IPS-18a (cell line): ENCODE measurements around the gene IL1RN.

ENCODE experiments used
- H3K27ac ChIP-seq: one replicate; pipeline ENCODE4 v1.5.1; 2013; ENCODE audit warnings: low read length
- H3K27me3 ChIP-seq: one replicate; pipeline ENCODE4 v1.6.1; 2013; ENCODE audit warnings: mild to moderate bottlenecking, low read length; ENCODE audit not compliant: control insufficient read depth, insufficient read depth
- H3K36me3 ChIP-seq: one replicate; pipeline ENCODE4 v1.6.1; 2013; ENCODE audit warnings: low read depth, low read length; ENCODE audit not compliant: control insufficient read depth
- H3K4me1 ChIP-seq: one replicate; pipeline ENCODE4 v1.6.1; 2013; ENCODE audit warnings: low read depth, low read length; ENCODE audit not compliant: control insufficient read depth
- H3K4me3 ChIP-seq: one replicate; pipeline ENCODE4 v1.5.1; 2013; ENCODE audit warnings: low read length
- H3K9ac ChIP-seq: one replicate; pipeline ENCODE4 v1.6.1; 2013; ENCODE audit warnings: mild to moderate bottlenecking, low read length, moderate library complexity
- H3K9me3 ChIP-seq: one replicate; pipeline ENCODE4 v1.6.1; 2013; ENCODE audit warnings: low read depth, low read length; ENCODE audit not compliant: control insufficient read depth

IL1RN gene

GRCh38 chr2:113126845-113127645 is at the start of gene IL1RN:
IL1RN (plus strand) TSS chr2:113127598; CDS start chr2:113127625, 27 bp downstream.
- Histone ChIP-seq H3K4me3 (no peak within 1 kb of the TSS), H3K27me3 (no peaks in the 10 kb centered on the region), H3K9me3 (no peaks in the 10 kb centered on the region), H3K36me3 (no peaks in the 10 kb centered on the region), H3K4me1 (no peaks in the 10 kb centered on the region), H3K27ac (no peak within 1 kb of the TSS), H3K9ac (no peak within 1 kb of the TSS)

GRCh38 chr2:113077921-113078320 is 49.5 kb upstream of the IL1RN start:
- Histone ChIP-seq H3K27me3 (no peaks in the 10 kb centered on the region), H3K9ac (no peak overlapping the region), H3K4me3 (no peak overlapping the region)

GRCh38 chr2:113078350-113078839 is 49.0 kb upstream of the IL1RN start:
- no peak overlapping the region for H3K27ac ChIP-seq
- H3K4me1 ChIP-seq: no peaks in the 10 kb centered on the region
- no peak overlapping the region for H3K9ac ChIP-seq
- no peak overlapping the region for H3K4me3 ChIP-seq
- H3K36me3 ChIP-seq: no peaks in the 10 kb centered on the region
- no peaks in the 10 kb centered on the region for H3K9me3 ChIP-seq
- H3K27me3 ChIP-seq: no peaks in the 10 kb centered on the region

More at GRCh38 chr2:113077921-113078320, 49.5 kb upstream of the IL1RN start:
- H3K4me1 ChIP-seq: no peaks in the 10 kb centered on the region
- no peaks in the 10 kb centered on the region for H3K36me3 ChIP-seq
- H3K9me3 ChIP-seq: no peaks in the 10 kb centered on the region
- H3K27ac ChIP-seq: no peak overlapping the region

GRCh38 chr2:113079131-113079530 is 48.3 kb upstream of the IL1RN start:
- no peak overlapping the region for H3K4me3 ChIP-seq
- no peak overlapping the region for H3K9ac ChIP-seq
- no peaks in the 10 kb centered on the region for H3K36me3 ChIP-seq
- no peaks in the 10 kb centered on the region for H3K4me1 ChIP-seq
- no peaks in the 10 kb centered on the region for H3K27me3 ChIP-seq
- no peak overlapping the region for H3K27ac ChIP-seq
- H3K9me3 ChIP-seq: no peaks in the 10 kb centered on the region

GRCh38 chr2:113080134-113080533 is 47.3 kb upstream of the IL1RN start:
- Histone ChIP-seq H3K4me3 (no peak overlapping the region), H3K27me3 (no peaks in the 10 kb centered on the region), H3K36me3 (no peaks in the 10 kb centered on the region), H3K27ac (no peak overlapping the region), H3K4me1 (no peaks in the 10 kb centered on the region), H3K9me3 (no peaks in the 10 kb centered on the region), H3K9ac (no peak overlapping the region)

GRCh38 chr2:113081488-113082210 is 45.7 kb upstream of the IL1RN start:
- H3K4me3 ChIP-seq: no peak overlapping the region
- no peak overlapping the region for H3K9ac ChIP-seq
- no peaks in the 10 kb centered on the region for H3K9me3 ChIP-seq
- no peaks in the 10 kb centered on the region for H3K27me3 ChIP-seq
- H3K27ac ChIP-seq: no peak overlapping the region
- no peaks in the 10 kb centered on the region for H3K4me1 ChIP-seq
- H3K36me3 ChIP-seq: no peaks in the 10 kb centered on the region

- no peaks in the 10 kb centered on the region for H3K27me3 ChIP-seq
Observed at GRCh38 chr2:113083296-113083695, 44.1 kb upstream of the IL1RN start.

GRCh38 chr2:113084249-113085000 is 43.0 kb upstream of the IL1RN start:
- no peak overlapping the region for H3K9ac ChIP-seq
- no peak overlapping the region for H3K27ac ChIP-seq
- no peaks in the 10 kb centered on the region for H3K27me3 ChIP-seq

More at GRCh38 chr2:113083296-113083695, 44.1 kb upstream of the IL1RN start:
- no peak overlapping the region for H3K4me3 ChIP-seq
- no peaks in the 10 kb centered on the region for H3K36me3 ChIP-seq
- no peak overlapping the region for H3K9ac ChIP-seq
- H3K27ac ChIP-seq: no peak overlapping the region
- H3K4me1 ChIP-seq: no peaks in the 10 kb centered on the region
- no peaks in the 10 kb centered on the region for H3K9me3 ChIP-seq

GRCh38 chr2:113085542-113085941 is 41.9 kb upstream of the IL1RN start:
- no peaks in the 10 kb centered on the region for H3K36me3 ChIP-seq
- no peak overlapping the region for H3K27ac ChIP-seq
- H3K27me3 ChIP-seq: no peaks in the 10 kb centered on the region
- H3K4me3 ChIP-seq: no peak overlapping the region
- H3K9me3 ChIP-seq: no peaks in the 10 kb centered on the region
- H3K4me1 ChIP-seq: no peaks in the 10 kb centered on the region
- H3K9ac ChIP-seq: no peak overlapping the region

More at GRCh38 chr2:113084249-113085000, 43.0 kb upstream of the IL1RN start:
- Histone ChIP-seq H3K36me3 (no peaks in the 10 kb centered on the region), H3K4me3 (no peak overlapping the region), H3K9me3 (no peaks in the 10 kb centered on the region), H3K4me1 (no peaks in the 10 kb centered on the region)

GRCh38 chr2:113088213-113088992 is 39.0 kb upstream of the IL1RN start:
- H3K27me3 ChIP-seq: no peaks in the 10 kb centered on the region
- H3K36me3 ChIP-seq: no peaks in the 10 kb centered on the region
- no peak overlapping the region for H3K4me3 ChIP-seq
- no peak overlapping the region for H3K9ac ChIP-seq
- H3K27ac ChIP-seq: no peak overlapping the region
- H3K4me1 ChIP-seq: no peaks in the 10 kb centered on the region
- no peaks in the 10 kb centered on the region for H3K9me3 ChIP-seq

- Histone ChIP-seq H3K4me3 (no peak overlapping the region), H3K36me3 (no peaks in the 10 kb centered on the region), H3K27ac (no peak overlapping the region), H3K9ac (no peak overlapping the region), H3K9me3 (no peaks in the 10 kb centered on the region), H3K27me3 (no peaks in the 10 kb centered on the region), H3K4me1 (no peaks in the 10 kb centered on the region)
Observed at GRCh38 chr2:113089916-113090315, 37.5 kb upstream of the IL1RN start.
